Mucosa of descending colon (tissue), 3 donors: ENCODE results near the gene SLC12A7. TPM values are rescaled to one million over a fixed set of nuclear protein-coding genes. Genes with fewer than 3 reads are reported as not detected.
"Not testable (repeated sequence)": the region's sequence is repeated elsewhere in the genome, so short reads cannot be mapped to it uniquely, and the experiment has no call there.

Source experiments
- ATAC-seq: fragments of 200-7000 bp; cut with Tn5 transposase; one replicate; pipeline ENCODE4 v1.9.1; 2020; ENCODE audit warnings: mild to moderate bottlenecking, moderate library complexity
- DNase-seq, 3 donors: peaks; one replicate each; pipeline ENCODE4 v3.0.0-alpha.2; 2020
- H3K36me3 ChIP-seq: fragments of 200-600 bp; one replicate; pipeline ENCODE4 v1.8.0; 2021; ENCODE audit warnings: low read depth, mild to moderate bottlenecking
- H3K4me1 ChIP-seq: fragments of 200-600 bp; one replicate; pipeline ENCODE4 v1.8.0; 2021; ENCODE audit warnings: low read depth, mild to moderate bottlenecking
- H3K4me3 ChIP-seq: fragments of 200-600 bp; one replicate; pipeline ENCODE4 v1.8.0; 2021; ENCODE audit warnings: mild to moderate bottlenecking
- H3K9me3 ChIP-seq: fragments of 200-600 bp; one replicate; pipeline ENCODE4 v1.8.0; 2021; ENCODE audit warnings: mild to moderate bottlenecking
- intact Hi-C, 2 donors: fragments of 100-400 bp; cut with DNase I in 1 of 2; cut with micrococcal nuclease in 1 of 2; formaldehyde crosslinking; loops; one replicate each; pipeline versions ENCODE4 v1.11.0 to v1.11.1; 2022; cut with DNase I, micrococcal nuclease
- total RNA-seq, 3 donors: library from RNA; stranded (reverse); fragmentation: NEBNext Ultra II Directional in 2 of 3; extraction: Animal tissue kit (Norgen Biotek cat#: 25700) in 2 of 3; gene quantifications; one replicate each; pipeline versions ENCODE4 v1.2.1 to v1.2.4, GENCODE V29; 2021 to 2023
- TF ChIP-seq, protein P1 (sequence below): fragments of 200-600 bp; IDR thresholded peaks from one replicate; pipeline ENCODE4 v1.8.0; 2022; ENCODE audit warnings: antibody characterized with exemption, mild to moderate bottlenecking
- donor health status: DM: no; HTN: no; CAD: no; lungs with moderate emphysema.
- donor health status: DM: no; HTN: no; CAD: no.
- donor health status: DM: no; HTN: yes; CAD: no.

Gene SLC12A7
- total RNA-seq, 3 donors from 2014 or later: 80.5 to 97.4 (median 94.1) TPM

DNA sequence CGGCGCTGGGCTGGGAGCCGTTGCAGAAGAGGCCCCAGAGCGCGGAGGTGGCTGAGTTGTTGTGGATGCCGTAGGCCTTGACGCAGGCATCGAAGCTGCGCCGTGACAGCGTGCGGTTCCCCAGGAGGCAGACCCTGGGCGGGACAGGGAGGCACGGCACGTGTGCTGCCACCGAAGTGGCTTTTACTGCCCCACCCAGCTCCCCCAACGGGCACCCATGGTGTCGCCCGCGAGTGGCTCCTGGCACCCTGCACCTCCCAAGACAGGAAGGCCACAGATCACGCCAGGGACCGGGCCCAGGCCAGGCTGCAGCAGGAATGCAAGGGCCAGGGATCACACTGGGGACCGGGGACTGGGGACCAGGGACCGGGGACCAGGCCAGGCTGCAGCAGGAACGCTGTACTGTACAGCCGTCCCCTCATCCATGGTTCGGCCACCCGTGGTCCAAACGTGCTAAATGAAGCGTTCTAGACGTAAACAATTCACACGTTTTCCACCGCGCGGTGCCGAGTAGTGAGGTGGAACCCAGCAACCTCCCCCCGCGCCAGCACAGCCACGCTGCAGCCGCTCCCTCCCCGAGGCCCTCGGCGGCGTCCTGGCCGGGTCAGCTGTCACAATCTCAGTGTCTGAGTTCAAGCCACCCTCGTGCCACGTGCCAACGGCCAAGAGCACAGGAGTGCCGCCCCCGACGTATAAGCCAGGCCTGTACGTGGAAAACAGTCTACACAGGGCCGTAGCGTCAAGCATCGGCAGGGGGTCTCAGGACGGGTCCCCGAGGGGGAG lies 27.8 kb downstream of the SLC12A7 start:
- ATAC-seq (no peak), DNase-seq (no peak)
- TF ChIP-seq, protein P1, sequence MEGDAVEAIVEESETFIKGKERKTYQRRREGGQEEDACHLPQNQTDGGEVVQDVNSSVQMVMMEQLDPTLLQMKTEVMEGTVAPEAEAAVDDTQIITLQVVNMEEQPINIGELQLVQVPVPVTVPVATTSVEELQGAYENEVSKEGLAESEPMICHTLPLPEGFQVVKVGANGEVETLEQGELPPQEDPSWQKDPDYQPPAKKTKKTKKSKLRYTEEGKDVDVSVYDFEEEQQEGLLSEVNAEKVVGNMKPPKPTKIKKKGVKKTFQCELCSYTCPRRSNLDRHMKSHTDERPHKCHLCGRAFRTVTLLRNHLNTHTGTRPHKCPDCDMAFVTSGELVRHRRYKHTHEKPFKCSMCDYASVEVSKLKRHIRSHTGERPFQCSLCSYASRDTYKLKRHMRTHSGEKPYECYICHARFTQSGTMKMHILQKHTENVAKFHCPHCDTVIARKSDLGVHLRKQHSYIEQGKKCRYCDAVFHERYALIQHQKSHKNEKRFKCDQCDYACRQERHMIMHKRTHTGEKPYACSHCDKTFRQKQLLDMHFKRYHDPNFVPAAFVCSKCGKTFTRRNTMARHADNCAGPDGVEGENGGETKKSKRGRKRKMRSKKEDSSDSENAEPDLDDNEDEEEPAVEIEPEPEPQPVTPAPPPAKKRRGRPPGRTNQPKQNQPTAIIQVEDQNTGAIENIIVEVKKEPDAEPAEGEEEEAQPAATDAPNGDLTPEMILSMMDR: no peak
- no peaks in the 10 kb centered on the region for H3K4me1 ChIP-seq
- no peaks in the 10 kb centered on the region for H3K9me3 ChIP-seq
- no peak overlapping the region for H3K4me3 ChIP-seq
- H3K36me3 ChIP-seq: no peaks in the 10 kb centered on the region
- intact Hi-C loops: no loop called here

DNA sequence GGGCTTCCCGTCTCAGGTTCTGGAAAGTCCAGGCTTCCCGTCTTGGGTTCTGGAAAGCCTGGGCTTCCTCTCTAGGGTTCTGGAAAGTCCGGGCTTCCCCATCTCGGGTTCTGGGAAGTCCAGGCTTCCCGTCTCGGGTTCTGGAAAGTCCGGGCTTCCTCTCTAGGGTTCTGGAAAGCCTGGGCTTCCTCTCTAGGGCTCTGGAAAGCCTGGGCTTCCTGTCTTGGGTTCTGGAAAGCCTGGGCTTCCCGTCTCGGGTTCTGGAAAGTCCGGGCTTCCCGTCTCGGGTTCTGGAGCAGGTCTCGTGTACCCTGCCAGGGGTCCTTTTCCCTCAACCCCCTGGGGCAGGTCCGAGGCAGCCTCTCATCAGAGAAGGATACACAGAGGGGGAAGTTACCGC lies 28.8 kb downstream of the SLC12A7 start:
- H3K4me3 ChIP-seq, intact Hi-C loops, DNase-seq, H3K9me3 ChIP-seq, H3K4me1 ChIP-seq, ATAC-seq, H3K36me3 ChIP-seq: not testable (repeated sequence)

DNA sequence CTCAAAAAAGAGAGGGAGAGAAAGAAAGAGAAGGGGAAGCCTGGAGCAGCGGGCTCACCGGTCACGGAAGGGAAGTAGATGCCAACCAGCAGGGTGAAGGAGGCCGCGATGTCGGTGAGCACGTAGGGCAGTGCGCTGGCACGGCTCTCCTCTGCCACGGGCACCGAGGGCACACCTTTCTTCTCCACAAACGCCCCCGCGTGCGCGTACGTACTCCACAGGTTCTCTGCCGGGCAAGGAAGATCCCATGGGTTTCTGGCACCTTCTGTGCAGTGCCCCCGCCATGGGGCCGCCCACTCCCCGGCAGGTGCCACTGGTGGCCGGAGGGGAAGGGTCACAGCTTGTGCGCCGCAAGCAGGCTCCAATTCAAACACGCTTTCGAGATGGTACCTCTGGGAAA lies 30.3 kb downstream of the SLC12A7 start:
- no peak overlapping the region for H3K4me3 ChIP-seq
- DNase-seq (no peak), ATAC-seq (no peak)
- TF ChIP-seq, protein P1: no peak
- H3K4me1 ChIP-seq: no peaks in the 10 kb centered on the region
- peaks cover 7% of the 10 kb centered on the region for H3K36me3 ChIP-seq
- intact Hi-C loops: no loop called here
- no peaks in the 10 kb centered on the region for H3K9me3 ChIP-seq

DNA sequence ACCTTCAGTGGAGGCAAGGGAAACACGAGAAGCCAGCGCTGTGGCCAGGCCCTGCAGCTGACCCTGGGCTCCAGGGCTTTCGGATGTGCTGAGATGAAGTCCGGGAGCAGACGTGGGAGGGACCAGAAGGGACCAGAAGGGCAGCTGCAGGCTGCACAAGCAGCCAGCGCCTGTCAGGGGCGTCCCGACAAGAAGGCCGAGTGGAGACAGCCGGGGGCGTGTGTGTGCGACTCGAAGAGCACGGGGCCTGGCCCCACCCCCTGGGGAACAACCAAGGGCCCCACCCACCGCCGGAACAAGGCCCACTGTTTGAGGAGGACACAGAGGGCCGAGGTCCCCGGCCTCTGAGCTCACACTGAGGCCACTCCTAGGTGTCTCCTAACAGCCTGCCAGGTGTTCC lies 31.4 kb downstream of the SLC12A7 start:
- peak; percentile 5 for ATAC-seq
- intact Hi-C loops: no loop called here

DNA sequence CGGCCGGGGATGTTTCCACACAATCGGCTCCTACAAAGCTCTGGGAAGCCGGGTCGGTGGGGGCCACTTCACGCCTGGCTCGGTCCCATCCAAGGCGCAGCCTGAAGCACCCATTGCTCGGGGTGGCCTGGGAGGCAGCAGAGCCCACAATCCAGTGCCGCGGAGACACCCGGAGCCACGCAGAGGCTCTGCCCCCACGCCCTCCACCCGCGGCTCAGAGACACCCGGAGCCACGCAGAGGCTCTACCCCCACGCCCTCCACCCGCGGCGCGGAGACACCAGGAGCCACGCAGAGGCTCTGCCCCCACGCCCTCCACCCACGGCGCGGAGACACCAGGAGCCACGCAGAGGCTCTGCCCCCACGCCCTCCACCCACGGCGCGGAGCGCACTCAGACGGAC lies 31.9 kb downstream of the SLC12A7 start:
- Histone ChIP-seq H3K4me1 (no peaks in the 10 kb centered on the region), H3K4me3 (no peak overlapping the region), H3K36me3 (peaks cover 7% of the 10 kb centered on the region), H3K9me3 (no peaks in the 10 kb centered on the region)
- intact Hi-C loops: no loop called here
- DNase-seq (no peak), ATAC-seq (no peak)
- TF ChIP-seq, protein P1: no peak

More for the DNA sequence above, 31.4 kb downstream of the SLC12A7 start:
- H3K4me1 ChIP-seq: no peaks in the 10 kb centered on the region
- no peak for DNase-seq
- peaks cover 7% of the 10 kb centered on the region for H3K36me3 ChIP-seq
- TF ChIP-seq, protein P1: no peak
- no peaks in the 10 kb centered on the region for H3K9me3 ChIP-seq
- no peak overlapping the region for H3K4me3 ChIP-seq

DNA sequence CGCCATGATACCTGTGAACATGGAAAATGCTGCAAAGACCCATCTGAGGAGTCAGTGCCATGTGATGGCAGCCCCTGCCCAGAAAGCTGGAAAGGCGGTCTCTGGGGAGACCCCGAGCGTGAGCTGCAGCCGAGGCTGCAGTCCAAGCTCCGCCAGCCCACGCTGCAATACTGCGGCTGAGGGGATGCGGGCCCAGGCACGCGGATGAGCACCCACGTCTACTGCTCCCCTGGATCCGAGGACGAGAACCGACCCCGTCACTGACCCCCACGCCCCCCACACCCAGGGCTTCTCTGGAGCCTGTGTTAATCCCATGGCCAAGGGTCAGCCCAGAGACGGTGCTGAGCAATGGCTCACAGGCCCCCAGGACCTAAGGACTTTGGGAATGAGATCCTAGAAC lies 32.4 kb downstream of the SLC12A7 start:
- Histone ChIP-seq H3K36me3 (peaks cover 7% of the 10 kb centered on the region), H3K4me3 (no peak overlapping the region), H3K4me1 (no peaks in the 10 kb centered on the region), H3K9me3 (no peaks in the 10 kb centered on the region)
- TF ChIP-seq, protein P1: no peak
- intact Hi-C loops: no loop called here
- no peak for DNase-seq
- no peak for ATAC-seq
